CD4-positive, alpha-beta T cell treated with Interferon gamma for 1 hour (primary cell): Measurements from ENCODE around the gene VEGFA.

Experiments used
- DNase-seq: peaks from one replicate; pipeline ENCODE4 v3.0.0-alpha.2; 2020

Gene VEGFA

GRCh38 chr6:43788301-43788700 lies 18.3 kb downstream of the VEGFA start:
- no peak for DNase-seq

GRCh38 chr6:43789447-43789846 lies 19.4 kb downstream of the VEGFA start:
- no peak for DNase-seq

GRCh38 chr6:43790031-43790430 lies 20.0 kb downstream of the VEGFA start:
- peak; percentile 27 for DNase-seq

- no peak for DNase-seq
Measured at GRCh38 chr6:43791745-43792422, 21.9 kb downstream of the VEGFA start.

- DNase-seq = no peak
Measured at GRCh38 chr6:43793154-43793874, 23.3 kb downstream of the VEGFA start.

GRCh38 chr6:43793875-43794242 lies 23.8 kb downstream of the VEGFA start:
- DNase-seq = no peak

- DNase-seq = no peak
Measured at GRCh38 chr6:43795421-43795820, 25.4 kb downstream of the VEGFA start.

GRCh38 chr6:43796168-43796567 lies 26.2 kb downstream of the VEGFA start:
- DNase-seq = no peak

- DNase-seq = no peak
Measured at GRCh38 chr6:43796903-43797890, 27.2 kb downstream of the VEGFA start.

GRCh38 chr6:43797919-43798318 lies 27.9 kb downstream of the VEGFA start:
- DNase-seq = no peak

- peak; percentile 65 for DNase-seq
Measured at GRCh38 chr6:43798688-43799444, 28.9 kb downstream of the VEGFA start.

GRCh38 chr6:43799551-43800297 lies 29.7 kb downstream of the VEGFA start:
- DNase-seq = no peak

- no peak for DNase-seq
Measured at GRCh38 chr6:43800298-43800623, 30.2 kb downstream of the VEGFA start.

GRCh38 chr6:43800746-43801494 lies 30.9 kb downstream of the VEGFA start:
- no peak for DNase-seq

GRCh38 chr6:43801495-43802181 lies 31.6 kb downstream of the VEGFA start:
- DNase-seq = no peak

GRCh38 chr6:43803055-43803782 lies 33.2 kb downstream of the VEGFA start:
- DNase-seq = no peak

- DNase-seq = peak; percentile 55
Measured at GRCh38 chr6:43803783-43804549, 34.0 kb downstream of the VEGFA start.

GRCh38 chr6:43804550-43805223 lies 34.7 kb downstream of the VEGFA start:
- DNase-seq = no peak

GRCh38 chr6:43805699-43806042 lies 35.7 kb downstream of the VEGFA start:
- DNase-seq = no peak
